ENCODE results near the gene SLC13A4. TPM values are rescaled to one million over a fixed set of nuclear protein-coding genes. Genes with fewer than 3 reads are reported as not detected.
"Not testable (repeated sequence)": the region's sequence is repeated elsewhere in the genome, so short reads cannot be mapped to it uniquely, and the experiment has no call there.

Gene SLC13A4
- total RNA-seq, 4 donors from 2014 or later, result 0.23 to 1.1 (median 0.49) TPM

- 71 to 90% methylated on average over 3 of the region's 3 CpGs for WGBS, 2 donors
- DNase-seq (ENCODE audit: low spot score in 2 of 2), result no peak
- intact Hi-C loops (cut with DNase I; ENCODE audit: low total_unique reads), result no loop called here
- no peak overlapping the region for H3K4me3 ChIP-seq (ENCODE audit: low read depth, poor library complexity, severe bottlenecking)
- TF ChIP-seq CTCF (IDR thresholded peaks at IDR 0.05) (no peak), POLR2A (IDR thresholded peaks at IDR 0.05) (no peak)
These were observed 12.9 kb upstream of the SLC13A4 start for GRCh38 chr7:135740889-135741288.

DNA sequence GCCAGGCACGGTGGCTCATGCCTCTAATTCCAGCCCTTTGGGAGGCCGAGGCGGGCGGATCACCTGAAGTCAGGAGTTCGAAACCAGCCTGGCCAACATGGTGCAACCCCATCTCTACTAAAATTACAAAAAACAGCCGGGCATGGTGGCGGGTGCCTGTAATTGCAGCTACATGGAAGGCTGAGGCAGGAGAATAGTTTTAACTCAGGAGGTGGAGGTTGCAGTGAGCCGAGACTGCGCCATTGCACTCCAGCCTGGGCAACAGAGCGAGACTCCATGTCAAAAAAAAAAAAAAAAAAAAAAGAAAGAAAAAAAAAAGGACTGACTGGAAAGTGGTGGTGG, 9.3 kb upstream of the SLC13A4 start:
- H3K4me3 ChIP-seq (ENCODE audit: low read depth, poor library complexity, severe bottlenecking); intact Hi-C loops (cut with DNase I; ENCODE audit: low total_unique reads); DNase-seq (ENCODE audit: low spot score in 2 of 2): not testable (repeated sequence)
- WGBS, 2 donors, result 91 to 94% methylated on average over 10 of the region's 10 CpGs

- no peak for DNase-seq (ENCODE audit: low spot score in 2 of 2)
- intact Hi-C loops (cut with DNase I; ENCODE audit: low total_unique reads), result no loop called here
- WGBS, 2 donors, result 79 to 85% methylated on average over 6 of the region's 6 CpGs
- no peak overlapping the region for H3K4me3 ChIP-seq (ENCODE audit: low read depth, poor library complexity, severe bottlenecking)
- no peak for TF ChIP-seq CTCF (IDR thresholded peaks at IDR 0.05)
These were observed 8.8 kb upstream of the SLC13A4 start for GRCh38 chr7:135736586-135737305.

GRCh38 chr7:135734343-135734689, 6.3 kb upstream of the SLC13A4 start:
- TF ChIP-seq CTCF (IDR thresholded peaks at IDR 0.05) (no peak), POLR2A (IDR thresholded peaks at IDR 0.05) (no peak)
- WGBS, 2 donors, result 89 to 100% methylated on average over 1 of the region's 1 CpG
- intact Hi-C loops (cut with DNase I; ENCODE audit: low total_unique reads), result no loop called here

GRCh38 chr7:135733603-135734342, 5.8 kb upstream of the SLC13A4 start:
- no peak for DNase-seq (ENCODE audit: low spot score in 2 of 2)
- no peak for TF ChIP-seq POLR2A (IDR thresholded peaks at IDR 0.05)
- TF ChIP-seq CTCF (IDR thresholded peaks at IDR 0.05), result no peak
- no peak overlapping the region for H3K4me3 ChIP-seq (ENCODE audit: low read depth, poor library complexity, severe bottlenecking)
- intact Hi-C loops (cut with DNase I; ENCODE audit: low total_unique reads), result no loop called here
- WGBS, 2 donors, result 92 to 93% methylated on average over 21 of the region's 21 CpGs

More at GRCh38 chr7:135734343-135734689, 6.3 kb upstream of the SLC13A4 start:
- H3K4me3 ChIP-seq (ENCODE audit: low read depth, poor library complexity, severe bottlenecking), result no peak overlapping the region
- DNase-seq (ENCODE audit: low spot score in 2 of 2), result no peak

DNA sequence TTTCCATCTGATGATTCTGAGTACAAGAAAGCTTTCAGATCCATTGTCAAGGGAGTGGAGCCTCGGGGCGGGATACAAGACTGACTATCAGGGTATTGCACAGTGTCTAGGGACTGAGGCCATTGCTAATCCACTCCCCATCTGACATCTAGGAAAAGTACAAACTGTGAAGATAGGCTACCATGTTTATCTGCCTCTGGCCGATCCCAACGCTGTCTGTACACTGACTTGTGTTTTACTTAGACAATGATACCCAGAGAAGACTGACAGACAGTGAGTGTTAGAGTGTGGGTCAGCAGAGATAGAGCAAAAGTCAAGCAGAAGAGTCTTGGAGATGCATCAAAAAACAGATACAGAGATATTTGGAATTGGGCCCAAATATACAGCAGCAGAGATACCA, 3.1 kb upstream of the SLC13A4 start:
- intact Hi-C loops (cut with DNase I; ENCODE audit: low total_unique reads), result no loop called here
- no peak for TF ChIP-seq CTCF (IDR thresholded peaks at IDR 0.05)
- no peak for TF ChIP-seq POLR2A (IDR thresholded peaks at IDR 0.05)
- H3K4me3 ChIP-seq (ENCODE audit: low read depth, poor library complexity, severe bottlenecking), result no peak overlapping the region
- 89 to 91% methylated on average over 4 of the region's 4 CpGs for WGBS, 2 donors
- no peak for DNase-seq (ENCODE audit: low spot score in 2 of 2)

Data from lower leg skin (tissue), 4 donors.